ENCODE data around the gene EXTL2. TPM values are rescaled to one million over a fixed set of nuclear protein-coding genes. Genes with fewer than 3 reads are reported as not detected.

EXTL2 gene
- total RNA-seq, 1 donor from 2014 or later, result 50.4 TPM

- no peak for DNase-seq (ENCODE audit: low spot score, unreplicated experiment)
- Mint-ChIP-seq H3K27me3 (no peaks in the 10 kb centered on the region), H3K9me3 (ENCODE audit: low read depth) (peaks cover 5% of the 10 kb centered on the region), H3K27ac (no peak overlapping the region), H3K4me1 (ENCODE audit: low read depth) (peaks cover 6% of the 10 kb centered on the region), H3K36me3 (ENCODE audit: insufficient read depth) (peaks cover 31% of the 10 kb centered on the region), H3K4me3 (ENCODE audit: low read depth) (no peak overlapping the region)
- TF ChIP-seq CTCF (IDR thresholded peaks at IDR 0.05; ENCODE audit: unreplicated experiment), result no peak
Observed at GRCh38 chr1:100903777-100904176, 9.1 kb upstream of the EXTL2 start.

- no peak for TF ChIP-seq CTCF (IDR thresholded peaks at IDR 0.05; ENCODE audit: unreplicated experiment)
- H3K27me3 Mint-ChIP-seq, result no peaks in the 10 kb centered on the region
- peaks cover 5% of the 10 kb centered on the region for H3K9me3 Mint-ChIP-seq (ENCODE audit: low read depth)
- no peak overlapping the region for H3K4me3 Mint-ChIP-seq (ENCODE audit: low read depth)
- peaks cover 6% of the 10 kb centered on the region for H3K4me1 Mint-ChIP-seq (ENCODE audit: low read depth)
- no peak for DNase-seq (ENCODE audit: low spot score, unreplicated experiment)
- H3K36me3 Mint-ChIP-seq (ENCODE audit: insufficient read depth), result peaks cover 31% of the 10 kb centered on the region
- no peak overlapping the region for H3K27ac Mint-ChIP-seq
Observed at GRCh38 chr1:100902365-100902764, 7.7 kb upstream of the EXTL2 start.

GRCh38 chr1:100896481-100896982 lies 1.9 kb upstream of the EXTL2 start:
- Mint-ChIP-seq H3K27ac (peak overlapping the region; percentile 97), H3K27me3 (no peaks in the 10 kb centered on the region), H3K4me3 (ENCODE audit: low read depth) (peak overlapping the region; percentile 100), H3K4me1 (ENCODE audit: low read depth) (peaks cover 24% of the 10 kb centered on the region), H3K9me3 (ENCODE audit: low read depth) (peaks cover under 1% of the 10 kb centered on the region), H3K36me3 (ENCODE audit: insufficient read depth) (peaks cover 13% of the 10 kb centered on the region)
- DNase-seq (ENCODE audit: low spot score, unreplicated experiment), result no peak
- TF ChIP-seq CTCF (IDR thresholded peaks at IDR 0.05; ENCODE audit: unreplicated experiment), result no peak

- peaks cover 18% of the 10 kb centered on the region for H3K36me3 Mint-ChIP-seq (ENCODE audit: insufficient read depth)
Observed at GRCh38 chr1:100895540-100896480, 1.2 kb upstream of the EXTL2 start, which contains the start of gene SLC30A7. Gene SLC30A7, plus strand, starts transcription at chr1:100896090. Its CDS starts 173 bp downstream, at chr1:100896263.

More at GRCh38 chr1:100895540-100896480, 1.2 kb upstream of the EXTL2 start, which contains the start of gene SLC30A7:
- Mint-ChIP-seq H3K4me3 (ENCODE audit: low read depth) (peak within 1 kb of the TSS; percentile 100), H3K27ac (peak within 1 kb of the TSS; percentile 97), H3K27me3 (no peaks in the 10 kb centered on the region), H3K4me1 (ENCODE audit: low read depth) (peaks cover 24% of the 10 kb centered on the region), H3K9me3 (ENCODE audit: low read depth) (peaks cover 7% of the 10 kb centered on the region)
- DNase-seq (ENCODE audit: low spot score, unreplicated experiment), result peak; percentile 88
- TF ChIP-seq CTCF (IDR thresholded peaks at IDR 0.05; ENCODE audit: unreplicated experiment), result no peak
